Measurements from ENCODE around the gene WFDC11.
"Not testable (repeated sequence)": the region's sequence is repeated elsewhere in the genome, so short reads cannot be mapped to it uniquely, and the experiment has no call there.

The WFDC11 gene

DNA sequence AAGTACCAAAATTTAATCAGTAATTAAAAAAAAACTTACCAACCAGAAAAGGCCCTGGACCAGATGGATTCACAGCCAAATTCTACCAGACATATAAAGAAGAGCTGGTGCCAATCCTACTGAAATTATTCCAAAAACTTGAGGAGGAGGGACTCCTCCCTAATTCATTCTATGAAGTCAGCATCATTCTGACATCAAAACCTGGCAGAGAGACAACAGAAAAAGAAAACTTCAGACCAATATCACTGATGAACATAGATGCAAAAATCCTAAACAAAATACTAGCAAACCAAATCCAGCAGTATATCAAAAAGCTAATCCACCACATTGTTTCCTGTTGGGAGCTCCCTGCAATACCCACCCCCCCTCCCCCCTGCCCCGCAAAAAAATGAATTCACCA, at the start of gene WFDC11:
TSS of gene WFDC11 (minus strand) at position 101 of the 400 bp plus-strand sequence. CDS start 19,639 bp downstream, outside the sequence.
- DNase-seq (ENCODE audit: low read depth in 1 of 2, low spot score in 1 of 2), result no peak

DNA sequence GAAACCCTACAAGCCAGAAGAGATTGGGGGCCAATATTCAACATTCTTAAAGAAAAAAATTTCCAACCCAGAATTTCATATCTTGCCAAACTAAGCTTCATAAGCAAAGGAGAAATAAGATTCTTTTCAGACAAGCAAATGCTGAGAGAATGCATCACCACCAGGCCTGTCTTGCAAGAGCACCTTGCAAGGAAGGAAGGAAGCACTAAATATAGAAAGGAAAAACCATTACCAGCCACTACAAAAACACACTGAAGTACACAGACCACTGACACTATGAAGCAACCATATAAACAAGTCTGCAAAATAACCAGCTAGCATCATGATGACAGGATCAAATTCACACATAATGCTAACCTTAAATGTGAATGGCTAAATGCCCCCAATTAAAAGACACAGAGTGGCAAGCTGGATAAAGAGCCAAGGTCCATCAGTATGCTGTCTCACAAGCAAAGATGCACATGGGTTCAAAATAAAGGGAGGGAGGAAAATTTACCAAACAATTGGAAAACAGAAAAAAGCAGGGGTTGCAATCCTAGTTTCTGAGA, 46.2 kb upstream of the WFDC11 start:
- not testable (repeated sequence) for DNase-seq (ENCODE audit: low read depth in 1 of 2, low spot score in 1 of 2)

DNA sequence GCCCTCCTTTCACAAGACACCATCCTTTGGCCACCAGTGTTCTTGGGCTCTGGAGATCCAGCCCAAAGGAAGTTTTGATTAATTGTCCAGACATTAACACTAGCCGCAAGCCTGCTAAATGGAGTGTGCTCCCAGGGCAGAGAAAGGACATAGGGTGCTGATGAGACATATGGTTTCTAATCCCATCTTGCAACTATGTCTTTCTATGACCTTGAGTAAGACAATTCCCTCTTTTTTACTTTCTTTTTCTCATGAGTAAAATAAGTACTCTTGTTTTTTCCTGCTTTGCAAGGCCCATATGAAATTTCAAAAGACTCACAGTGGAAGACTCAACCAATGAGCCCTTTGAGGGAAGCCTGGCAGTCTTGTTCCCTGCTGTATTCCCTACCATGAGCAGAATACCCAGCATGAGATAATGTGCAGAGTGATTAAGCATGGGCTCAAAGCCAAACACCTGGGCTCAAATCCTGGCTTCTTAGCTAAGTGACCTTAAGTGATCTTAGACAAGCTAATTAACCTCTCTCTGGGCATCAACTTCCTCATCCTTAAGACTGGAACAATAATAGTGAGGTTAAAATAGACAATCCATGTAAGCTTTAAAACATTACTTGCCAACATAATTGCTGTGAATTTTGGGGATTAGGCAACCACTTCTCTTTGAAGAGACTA, 35.1 kb upstream of the WFDC11 start, which contains the start of gene WFDC10B:
TSS of gene WFDC10B (minus strand) at position 51 of the 669 bp plus-strand sequence. CDS start 19,027 bp downstream, outside the sequence.
- DNase-seq (ENCODE audit: low read depth in 1 of 2, low spot score in 1 of 2), result no peak

DNA sequence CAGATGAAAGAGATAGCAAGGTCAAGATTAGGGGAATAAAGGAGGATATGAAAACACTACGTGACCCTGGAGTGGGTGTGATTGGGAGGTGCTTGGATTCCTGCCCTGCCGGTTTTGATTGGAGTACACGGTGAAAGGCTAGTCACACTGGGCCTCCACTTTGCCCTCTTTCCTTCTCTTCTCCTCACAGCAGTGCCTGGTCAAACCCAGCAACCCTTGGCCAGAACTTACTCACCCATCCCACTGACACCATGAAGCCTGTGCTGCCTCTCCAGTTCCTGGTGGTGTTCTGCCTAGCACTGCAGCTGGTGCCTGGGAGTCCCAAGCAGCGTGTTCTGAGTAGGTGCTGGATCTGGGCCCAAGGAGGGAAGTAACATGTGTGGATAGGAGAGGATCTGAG, 31.8 kb upstream of the WFDC11 start, which contains the start of gene WFDC13:
TSS of gene WFDC13 (plus strand) at position 166 of the 400 bp plus-strand sequence. CDS start at position 252, 86 bp downstream.
- DNase-seq (ENCODE audit: low read depth in 1 of 2, low spot score in 1 of 2), result no peak

DNA sequence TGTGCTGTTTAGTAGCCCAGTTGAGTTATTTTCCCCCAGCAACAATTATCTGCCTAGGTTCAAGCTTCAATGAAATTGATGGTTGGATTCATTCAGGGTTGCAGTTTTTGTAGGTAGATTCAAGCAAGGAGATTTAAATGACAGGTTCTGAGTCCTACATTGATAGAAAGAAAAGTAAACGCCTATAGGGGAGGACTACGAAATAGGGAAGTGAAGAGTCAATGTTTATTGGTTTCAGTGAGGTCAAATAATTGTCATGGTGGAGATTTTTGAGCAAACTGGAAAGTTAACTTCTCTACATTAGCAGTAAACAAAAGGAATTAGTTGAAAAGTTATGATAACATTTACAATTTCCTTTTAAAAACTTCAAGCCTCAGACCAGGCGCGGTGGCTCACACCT, 31.1 kb upstream of the WFDC11 start:
- no peak for DNase-seq (ENCODE audit: low read depth in 1 of 2, low spot score in 1 of 2)

DNA sequence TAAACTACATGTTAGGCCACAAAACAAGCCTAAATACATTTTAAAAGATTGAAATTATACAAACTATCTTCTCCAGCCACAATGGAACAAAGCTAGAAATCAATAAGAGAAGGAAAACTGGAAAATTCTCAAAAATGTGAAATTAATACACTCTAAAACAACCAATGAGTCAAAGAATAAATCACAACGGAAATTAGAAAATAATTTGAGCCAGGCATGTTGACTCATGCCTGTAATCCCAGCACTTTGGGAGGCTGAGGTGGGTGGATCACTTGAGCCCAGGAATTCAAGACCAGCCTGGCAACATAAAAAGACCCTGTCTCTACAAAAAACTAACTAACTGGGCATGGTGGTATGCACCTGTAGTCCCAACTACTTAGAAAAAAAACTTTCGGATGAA, 25.5 kb upstream of the WFDC11 start:
- no peak for DNase-seq (ENCODE audit: low read depth in 1 of 2, low spot score in 1 of 2)

DNA sequence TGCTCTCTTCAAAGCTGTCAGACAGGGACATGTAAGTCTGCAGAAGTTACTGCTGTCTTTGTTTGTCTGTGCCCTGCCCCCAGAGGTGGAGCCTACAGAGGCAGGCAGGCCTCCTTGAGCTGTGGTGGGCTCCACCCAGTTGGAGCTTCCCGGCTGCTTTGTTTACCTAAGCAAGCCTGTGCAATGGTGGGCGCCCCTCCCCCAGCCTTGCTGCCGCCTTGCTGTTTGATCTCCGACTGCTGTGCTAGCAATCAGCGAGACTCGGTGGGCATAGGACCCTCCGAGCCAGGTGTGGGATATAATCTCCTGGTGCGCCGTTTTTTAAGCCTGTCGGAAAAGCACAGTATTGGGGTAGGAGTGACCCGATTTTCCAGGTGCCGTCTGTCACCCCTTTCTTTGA, 23.3 kb upstream of the WFDC11 start:
- not testable (repeated sequence) for DNase-seq (ENCODE audit: low read depth in 1 of 2, low spot score in 1 of 2)

DNA sequence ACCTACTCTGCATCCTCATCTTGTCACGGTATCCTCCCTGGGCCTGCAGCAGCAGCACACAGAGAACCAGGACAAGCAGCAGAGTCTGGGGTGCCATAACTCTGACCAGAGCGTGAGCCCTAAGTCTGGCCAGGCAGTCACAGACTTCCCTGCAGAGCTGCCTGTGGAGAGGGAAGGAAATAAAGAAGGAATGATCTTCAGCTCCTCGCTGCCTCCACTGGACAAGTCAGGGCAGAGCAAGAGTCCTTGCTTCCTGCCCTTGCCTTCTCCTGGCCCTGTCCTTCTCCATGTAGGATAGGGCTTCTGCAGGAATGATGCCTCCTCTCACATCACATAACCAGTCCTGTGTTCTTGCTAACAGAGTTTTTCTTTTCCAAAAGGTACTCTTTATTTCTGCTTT, 15.9 kb upstream of the WFDC11 start:
- no peak for DNase-seq (ENCODE audit: low read depth in 1 of 2, low spot score in 1 of 2)

DNA sequence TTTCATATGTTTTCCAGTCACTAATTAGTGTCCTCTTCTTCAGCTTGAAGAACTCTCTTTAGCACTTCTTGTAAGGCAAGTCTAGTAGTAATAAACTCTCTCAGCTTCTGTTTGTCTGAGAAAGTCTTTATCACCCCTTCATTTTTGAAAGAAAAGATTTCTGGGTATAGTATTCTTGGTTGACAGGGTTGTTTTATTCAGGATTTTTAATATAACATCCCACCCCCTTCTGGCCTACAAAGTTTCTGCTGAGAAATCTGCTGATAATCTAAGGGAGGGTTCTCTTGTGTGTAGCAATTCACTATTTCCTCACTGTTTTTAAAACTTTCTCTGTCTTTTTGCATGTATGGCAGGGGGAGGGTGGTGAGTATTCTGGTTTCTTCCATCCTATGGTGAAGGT, 9.6 kb upstream of the WFDC11 start:
- DNase-seq (ENCODE audit: low read depth in 1 of 2, low spot score in 1 of 2), result no peak

DNA sequence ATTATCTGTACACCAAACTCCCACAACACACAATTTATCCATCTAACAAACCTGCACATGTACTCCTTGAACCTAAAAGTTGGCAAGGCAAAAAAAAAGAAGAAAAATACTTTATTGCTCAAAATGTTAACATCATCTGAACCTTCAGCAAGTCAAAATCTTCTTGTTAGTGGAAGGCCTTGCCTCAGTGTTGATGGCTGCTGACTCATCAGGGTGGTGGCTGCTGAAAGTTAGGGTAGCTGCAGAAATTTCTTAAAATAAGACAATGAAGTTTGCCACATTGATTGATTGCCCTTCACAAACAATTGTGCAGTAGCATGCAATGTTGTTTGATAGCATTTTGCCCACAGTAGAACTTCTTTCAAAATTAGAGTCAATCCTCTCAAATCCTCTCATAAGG, 2.7 kb upstream of the WFDC11 start:
- DNase-seq (ENCODE audit: low read depth in 1 of 2, low spot score in 1 of 2), result no peak

DNA sequence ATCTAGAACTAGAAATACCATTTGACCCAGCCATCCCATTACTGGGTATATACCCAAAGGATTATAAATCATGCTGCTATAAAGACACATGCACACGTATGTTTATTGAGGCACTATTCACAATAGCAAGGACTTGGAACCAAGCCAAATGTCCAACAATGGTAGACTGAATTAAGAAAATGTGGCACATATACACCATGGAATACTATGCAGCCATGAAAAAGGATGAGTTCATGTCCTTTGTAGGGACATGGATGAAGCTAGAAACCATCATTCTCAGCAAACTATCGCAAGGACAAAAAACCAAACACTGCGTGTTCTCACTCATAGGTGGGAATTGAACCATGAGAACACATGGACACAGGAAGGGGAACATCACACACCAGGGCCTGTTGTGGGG, 13.0 kb downstream of the WFDC11 start:
- DNase-seq (ENCODE audit: low read depth in 1 of 2, low spot score in 1 of 2), result not testable (repeated sequence)

DNA sequence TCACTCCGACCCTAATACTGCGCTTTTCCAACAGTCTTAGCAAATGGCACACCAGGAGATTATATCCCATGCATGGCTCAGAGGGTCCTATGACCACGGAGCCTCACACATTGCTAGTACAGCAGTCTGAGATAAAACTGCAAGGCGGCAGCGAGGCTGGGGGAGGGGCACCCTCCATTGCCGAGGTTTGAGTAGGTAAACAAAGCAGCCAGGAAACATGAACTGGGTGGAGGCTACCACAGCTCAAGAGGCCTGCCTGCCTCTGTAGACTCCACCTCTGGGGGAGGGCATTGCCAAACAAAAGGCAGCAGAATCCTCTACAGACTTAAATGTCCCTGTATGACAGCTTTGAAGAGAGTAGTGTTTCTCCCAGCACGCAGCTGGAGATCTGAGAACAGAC, 18.3 kb downstream of the WFDC11 start:
- not testable (repeated sequence) for DNase-seq (ENCODE audit: low read depth in 1 of 2, low spot score in 1 of 2)

DNA sequence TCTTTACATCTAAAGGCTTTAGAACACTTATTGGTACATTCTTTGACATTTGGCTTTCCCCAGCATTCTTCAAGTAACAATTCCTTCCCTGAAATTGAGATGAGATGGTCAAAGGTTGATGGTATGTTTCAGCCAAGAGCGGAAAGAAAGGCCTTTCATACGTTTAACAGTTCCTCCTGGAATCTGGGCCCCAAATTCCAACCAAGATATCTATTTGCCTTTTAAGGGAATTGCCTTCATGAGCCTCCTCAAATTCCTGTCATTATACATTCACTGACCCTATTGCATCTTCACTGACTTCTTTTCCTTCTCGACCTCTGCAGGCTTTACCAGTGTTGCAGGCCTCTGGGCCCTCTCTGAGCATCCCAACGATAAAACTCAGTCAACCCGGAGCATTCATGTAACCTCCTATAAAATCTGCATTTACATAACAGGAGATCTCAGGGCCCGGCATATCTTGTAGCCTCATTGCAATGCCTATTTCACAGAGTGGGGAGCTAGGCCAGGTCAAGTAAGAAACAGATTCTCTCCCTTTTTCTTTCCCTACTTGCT, 20.7 kb downstream of the WFDC11 start:
- no peak for DNase-seq (ENCODE audit: low read depth in 1 of 2, low spot score in 1 of 2)

DNA sequence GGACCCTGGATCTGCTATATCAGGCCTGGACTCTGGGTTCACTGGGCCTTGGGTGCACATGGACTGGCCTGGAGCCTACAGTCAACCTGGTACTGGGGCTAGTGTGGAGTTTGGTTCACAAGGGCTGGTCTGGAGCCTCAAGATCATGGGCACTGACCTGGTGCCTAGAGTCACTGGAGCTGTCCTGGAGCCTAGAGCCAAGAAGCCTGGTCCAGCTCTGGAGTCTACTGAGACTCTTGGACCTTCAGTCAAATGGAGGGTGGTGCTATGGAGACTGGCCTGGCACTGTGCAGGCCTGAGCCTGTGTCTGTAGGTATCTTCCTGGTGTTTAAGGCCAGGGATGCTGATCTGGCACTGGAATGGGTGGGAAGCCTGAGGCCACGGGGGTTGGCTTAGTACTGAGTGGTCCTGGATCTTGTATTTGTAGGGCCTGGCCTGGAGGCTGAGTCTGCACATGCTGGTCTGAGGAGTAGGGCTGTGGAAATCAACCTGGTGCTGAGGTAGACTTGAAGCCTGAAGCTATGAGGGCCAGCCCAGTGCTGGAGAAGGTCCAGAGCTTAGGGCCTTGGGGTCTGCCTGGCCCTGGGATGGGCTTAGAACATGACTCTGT, 22.5 kb downstream of the WFDC11 start:
- DNase-seq (ENCODE audit: low read depth in 1 of 2, low spot score in 1 of 2), result no peak

DNA sequence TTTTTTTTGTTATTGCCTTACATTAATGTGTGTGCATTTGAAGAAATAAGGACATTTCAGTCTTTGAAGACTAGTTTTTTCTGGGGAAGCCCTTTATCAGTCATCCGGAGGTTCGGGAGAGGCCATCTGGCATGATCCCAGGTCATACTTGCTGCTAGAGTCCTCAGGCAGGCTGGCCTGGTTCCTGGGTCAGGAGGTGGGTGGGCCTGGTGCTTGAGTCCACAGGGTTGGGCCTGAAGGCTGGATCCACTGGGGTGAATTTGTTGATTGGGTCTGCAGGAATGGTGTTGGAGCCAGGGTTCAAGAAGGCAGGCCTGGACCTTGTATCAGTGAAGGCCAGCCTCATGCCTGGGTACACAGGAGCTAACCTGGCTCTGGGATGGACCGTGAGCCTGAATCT, 23.2 kb downstream of the WFDC11 start:
- no peak for DNase-seq (ENCODE audit: low read depth in 1 of 2, low spot score in 1 of 2)

DNA sequence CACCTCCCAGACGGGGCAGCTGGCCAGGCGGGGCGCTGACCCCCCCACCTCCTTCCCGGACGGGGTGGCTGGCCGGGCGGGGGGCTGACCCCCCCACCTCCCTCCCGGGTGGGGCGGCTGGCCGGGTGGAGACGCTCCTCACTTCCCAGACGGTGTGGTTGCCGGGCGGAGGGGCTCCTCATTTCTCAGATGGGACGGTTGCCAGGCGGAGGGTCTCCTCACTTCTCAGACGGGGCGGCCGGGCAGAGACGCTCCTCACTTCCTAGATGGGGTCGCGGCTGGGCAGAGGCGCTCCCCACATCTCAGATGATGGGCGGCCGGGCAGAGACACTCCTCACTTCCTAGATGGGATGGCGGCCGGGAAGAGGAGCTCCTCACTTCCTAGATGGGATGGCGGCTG, 24.2 kb downstream of the WFDC11 start:
- not testable (repeated sequence) for DNase-seq (ENCODE audit: low read depth in 1 of 2, low spot score in 1 of 2)

DNA sequence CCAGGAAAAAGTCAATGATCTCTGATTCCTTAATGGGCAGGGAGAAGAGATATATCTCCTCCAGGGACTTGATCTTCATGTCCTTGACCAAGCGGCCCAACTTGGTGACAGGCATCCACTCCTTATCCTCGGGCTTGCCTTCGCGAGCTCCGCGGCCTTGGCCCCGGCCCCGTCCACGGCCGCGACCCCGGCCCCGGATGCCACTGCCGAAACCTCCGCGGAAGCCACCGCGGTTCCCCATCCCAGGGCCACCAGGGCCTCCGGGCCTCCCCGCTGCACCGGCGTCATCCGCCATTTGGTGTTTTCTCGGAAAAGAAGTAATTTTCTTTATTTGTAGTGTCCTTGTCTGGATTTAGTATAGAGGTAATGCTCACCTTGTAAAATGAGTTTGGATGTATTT, 29.0 kb downstream of the WFDC11 start:
- not testable (repeated sequence) for DNase-seq (ENCODE audit: low read depth in 1 of 2, low spot score in 1 of 2)

DNA sequence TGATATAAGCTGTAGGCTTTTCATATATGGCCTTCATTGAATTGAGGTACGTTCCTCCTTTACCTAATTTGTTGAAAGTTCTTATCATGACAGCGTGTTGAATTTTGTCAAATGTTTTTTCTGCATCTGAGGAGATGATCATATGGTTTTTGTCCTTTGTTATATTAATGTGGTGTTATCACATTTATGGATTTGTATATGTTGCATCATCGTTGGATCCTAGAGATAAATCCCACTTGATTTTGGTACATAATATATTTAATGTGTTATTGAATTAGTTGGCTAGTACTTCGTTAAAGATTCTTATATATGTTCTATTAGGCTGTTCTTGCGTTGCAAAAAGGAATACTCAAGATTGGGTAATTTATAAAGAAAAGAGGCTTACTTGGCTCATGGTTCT, 30.4 kb downstream of the WFDC11 start:
- no peak for DNase-seq (ENCODE audit: low read depth in 1 of 2, low spot score in 1 of 2)

DNA sequence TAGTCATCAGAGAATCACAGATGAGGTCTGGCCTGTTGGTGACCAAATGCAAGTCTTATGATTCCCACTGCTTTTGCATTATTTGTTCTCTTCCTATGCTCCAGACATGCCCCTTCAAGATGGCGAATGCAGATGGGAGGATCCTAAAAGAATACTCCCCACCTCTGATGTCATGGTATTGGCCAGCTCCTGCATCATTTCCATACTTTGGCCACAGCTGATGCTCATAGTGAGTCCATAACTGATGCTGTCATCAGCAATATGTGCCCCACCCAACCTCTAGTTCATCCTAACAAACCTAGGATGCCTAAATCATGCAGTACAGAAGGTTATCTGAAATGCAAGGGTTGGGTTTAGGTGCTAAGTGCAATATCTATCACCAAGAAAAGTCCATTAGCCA, 33.5 kb downstream of the WFDC11 start:
- DNase-seq (ENCODE audit: low read depth in 1 of 2, low spot score in 1 of 2), result no peak

DNA sequence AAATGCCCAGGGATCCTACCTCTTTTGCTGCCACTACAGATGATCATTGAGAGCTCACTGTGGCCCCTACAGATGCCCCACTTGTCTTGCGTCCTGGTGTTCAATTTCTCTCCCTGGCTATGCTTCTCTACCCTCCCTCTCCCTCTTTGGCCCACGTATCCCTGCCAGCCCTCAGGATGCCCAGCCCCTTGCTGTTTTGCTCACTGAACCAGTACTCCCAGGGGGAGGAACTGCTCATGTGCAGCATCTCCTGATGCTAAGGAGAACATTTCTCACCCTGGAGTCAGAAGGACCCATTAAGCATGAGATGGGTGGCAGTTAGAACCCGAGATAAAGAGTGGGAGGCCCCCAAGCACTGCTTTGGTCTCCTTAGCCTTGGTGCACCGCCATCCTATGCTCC, 38.9 kb downstream of the WFDC11 start, which contains the start of gene WFDC9:
TSS of gene WFDC9 (minus strand) at position 101 of the 400 bp plus-strand sequence. CDS start 21,103 bp downstream, outside the sequence.
- DNase-seq (ENCODE audit: low read depth in 1 of 2, low spot score in 1 of 2), result no peak

DNA sequence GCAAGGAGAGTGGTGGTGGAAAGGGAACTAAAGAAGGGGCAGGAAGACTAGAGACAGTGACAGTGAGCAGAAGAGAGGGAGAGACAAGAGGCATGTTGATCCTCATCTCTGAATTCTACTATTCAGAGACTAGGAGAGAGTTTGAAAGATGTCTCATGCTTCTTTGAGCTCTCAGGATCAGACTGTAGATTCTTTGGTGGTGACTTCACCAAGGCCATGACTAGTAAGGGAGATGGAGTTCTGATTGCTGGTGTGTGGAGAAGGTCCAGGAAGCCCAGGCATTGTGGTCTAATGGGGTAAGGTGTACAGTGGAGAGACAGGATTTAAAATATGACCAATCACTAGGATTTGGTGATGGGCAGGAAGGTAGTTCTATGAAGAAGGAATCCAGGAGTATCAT, 39.7 kb downstream of the WFDC11 start:
- no peak for DNase-seq (ENCODE audit: low read depth in 1 of 2, low spot score in 1 of 2)

DNA sequence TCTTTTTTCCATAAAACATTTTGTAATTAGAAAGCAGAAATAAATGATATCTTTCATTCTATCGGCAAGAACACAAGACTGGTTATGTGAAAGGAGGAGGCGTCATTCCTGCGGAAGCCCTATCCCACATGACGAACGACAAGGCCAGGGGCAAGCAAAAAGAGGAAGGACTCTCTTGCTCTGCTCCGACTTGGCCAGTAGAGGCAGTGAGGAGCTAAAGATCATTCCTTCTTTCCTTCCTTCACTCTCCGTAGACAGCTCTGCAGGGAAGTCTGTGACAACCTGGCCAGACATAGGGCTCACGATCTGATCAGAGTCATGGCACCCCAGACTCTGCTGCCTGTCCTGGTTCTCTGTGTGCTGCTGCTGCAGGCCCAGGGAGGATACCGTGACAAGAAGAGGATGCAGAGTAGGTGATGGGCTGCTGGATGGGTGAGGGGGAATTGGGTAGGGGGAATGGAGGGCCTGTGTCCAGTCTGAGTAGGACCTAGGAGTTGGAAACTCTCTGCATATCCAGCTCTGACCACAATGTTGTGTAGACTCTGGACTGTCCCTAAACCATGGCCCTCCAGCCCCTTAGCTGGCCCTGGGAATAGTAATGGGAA, 40.4 kb downstream of the WFDC11 start, which contains the start of gene WFDC10A:
TSS of gene WFDC10A (plus strand) at position 244 of the 605 bp plus-strand sequence. CDS start at position 319, 75 bp downstream.
- DNase-seq (ENCODE audit: low read depth in 1 of 2, low spot score in 1 of 2), result no peak
